GM12878 (cell line): ENCODE data around the gene FDX2. TPM values are rescaled to one million over a fixed set of nuclear protein-coding genes. Genes with fewer than 3 reads are reported as not detected.

Experiments
- ATAC-seq: fragments of 200-7000 bp; cut with Tn5 transposase; 3 replicates; pipeline ENCODE4 v1.9.1; 2020; ENCODE audit warnings: mild to moderate bottlenecking, moderate library complexity
- BruUV-seq: library from RNA; stranded (reverse); fragments of 400-500 nt; replicated peaks from 2 replicates; lab custom pipeline; 2021; lab: Mats Ljungman, UMichigan
- CTCF ChIA-PET: fragments of 300-600 bp; sonication (Branson Sonifier 250); formaldehyde crosslinking; extraction: SDS; loops from one replicate; lab custom pipeline; 2021; ENCODE audit warnings: inconsistent platforms; lab: Yijun Ruan, JAX
- POLR2A ChIA-PET: fragments of 350-600 bp; formaldehyde crosslinking; extraction: SDS; loops from one replicate; lab custom pipeline; 2021; ENCODE audit warnings: inconsistent platforms; lab: Charles Lee
- RAD21 ChIA-PET: fragments of 300-600 bp; sonication (Branson Sonifier 250); formaldehyde crosslinking; loops from one replicate; lab custom pipeline; 2023; ENCODE audit warnings: antibody characterized with exemption; ENCODE audit not compliant: unreplicated experiment; lab: Charles Lee
- SMC1A ChIA-PET: fragments of 300-600 bp; sonication (Branson Sonifier 250); formaldehyde crosslinking; loops from one replicate; lab custom pipeline; 2023; ENCODE audit not compliant: unreplicated experiment, uncharacterized antibody; lab: Charles Lee
- DNase-seq: peaks from one replicate; pipeline ENCODE4 v3.0.0-alpha.2; 2011; ENCODE audit warnings: low read depth, low spot score
- FAIRE-seq: peaks from 3 replicates; lab custom pipeline; 2011; peaks lifted over from hg19 to GRCh38; lab: Jason Lieb, UNC
- H2AFZ ChIP-seq: 2 replicates; pipeline ENCODE4 v1.6.0; 2011; ENCODE audit warnings: low read depth, low read length, control low read depth; ENCODE audit not compliant: control insufficient read depth
- H3K27ac ChIP-seq: 2 replicates; pipeline ENCODE4 v1.5.1; 2011; ENCODE audit warnings: control low read depth; ENCODE audit not compliant: control insufficient read depth, insufficient read depth
- H3K27me3 ChIP-seq, 2 experiments: replicated peaks in 1 of 2; 2 replicates each; pipeline versions ENCODE4 v1.6.0 to v1.6.1; 2011; ENCODE audit warnings: low read length in 1 of 2; ENCODE audit not compliant: control insufficient read depth in 2 of 2, insufficient read depth in 2 of 2
- H3K36me3 ChIP-seq, 2 experiments: 2 replicates each; pipeline ENCODE4 v1.5.1; 2011; ENCODE audit warnings: low read length in 1 of 2; ENCODE audit not compliant: control insufficient read depth in 2 of 2, insufficient read depth in 2 of 2
- H3K4me1 ChIP-seq: 2 replicates; pipeline ENCODE4 v1.6.1; 2011; ENCODE audit warnings: mild to moderate bottlenecking, low read length, moderate library complexity, mixed read lengths; ENCODE audit not compliant: control insufficient read depth, insufficient read depth
- H3K4me2 ChIP-seq: 2 replicates; pipeline ENCODE4 v1.6.0; 2011; ENCODE audit warnings: control low read depth; ENCODE audit not compliant: control insufficient read depth, insufficient read depth
- H3K4me3 ChIP-seq: fragments of 200-600 bp; sonication (generic); 2 replicates; pipeline ENCODE4 v1.5.1; 2016
- H3K79me2 ChIP-seq: 2 replicates; pipeline ENCODE4 v1.6.0; 2011; ENCODE audit warnings: low read length; ENCODE audit not compliant: control insufficient read depth, insufficient read depth
- H3K9ac ChIP-seq: 2 replicates; pipeline ENCODE4 v1.8.0; 2011; ENCODE audit warnings: low read length, control low read depth, mixed read lengths; ENCODE audit not compliant: control insufficient read depth, insufficient read depth
- H3K9me3 ChIP-seq: replicated peaks from 3 replicates; pipeline ENCODE4 v1.5.1; 2011; ENCODE audit warnings: mild to moderate bottlenecking, low read length; ENCODE audit not compliant: control insufficient read depth, insufficient read depth
- H4K20me1 ChIP-seq: 2 replicates; pipeline ENCODE4 v1.6.0; 2011; ENCODE audit not compliant: control insufficient read depth, insufficient read depth
- GATAD2B ChIP-seq: fragments of 450-650 bp; conservative IDR thresholded peaks from 2 replicates; pipeline ENCODE4 v1.6.1; 2017; ENCODE audit warnings: low read depth, mild to moderate bottlenecking, moderate library complexity
- HDAC6 ChIP-seq: fragments of 200-600 bp; sonication (generic); IDR thresholded peaks from one replicate; pipeline ENCODE4 v1.8.0; 2017; ENCODE audit warnings: antibody characterized with exemption; ENCODE audit not compliant: unreplicated experiment
- IKZF1 ChIP-seq: fragments of 450-650 bp; conservative IDR thresholded peaks from 2 replicates; pipeline ENCODE4 v1.6.1; 2017; ENCODE audit warnings: antibody characterized with exemption, mild to moderate bottlenecking
- IRF5 ChIP-seq: fragments of 450-650 bp; IDR thresholded peaks from 2 replicates; pipeline ENCODE4 v1.6.1; 2017; ENCODE audit warnings: borderline replicate concordance
- JUNB ChIP-seq: IDR thresholded peaks from 2 replicates; pipeline ENCODE4 v1.6.1; 2016; ENCODE audit warnings: antibody characterized with exemption, mild to moderate bottlenecking
- MTA2 ChIP-seq: fragments of 450-650 bp; IDR thresholded peaks from 2 replicates; pipeline ENCODE4 v1.6.1; 2016; ENCODE audit warnings: low read depth, mild to moderate bottlenecking, moderate library complexity
- MXI1 ChIP-seq: fragments of 150-350 bp; IDR thresholded peaks from 2 replicates; pipeline ENCODE4 v1.6.1; 2011; ENCODE audit warnings: low read depth, mild to moderate bottlenecking, inconsistent platforms, low read length, improper control_type of control experiment
- MYB ChIP-seq: fragments of 150-350 bp; IDR thresholded peaks from 2 replicates; pipeline ENCODE4 v1.6.1; 2014; ENCODE audit warnings: mild to moderate bottlenecking, low read depth, low read length, borderline replicate concordance
- NFIC ChIP-seq: IDR thresholded peaks from 2 replicates; pipeline ENCODE4 v1.6.1; 2012; ENCODE audit warnings: low read depth, mild to moderate bottlenecking, inconsistent platforms, low read length, moderate library complexity
- PAX5 ChIP-seq: IDR thresholded peaks from 2 replicates; pipeline ENCODE4 v1.6.1; 2011; ENCODE audit warnings: low read depth, low read length, borderline replicate concordance
- RAD51 ChIP-seq: fragments of 450-650 bp; IDR thresholded peaks from 2 replicates; pipeline ENCODE4 v1.6.1; 2016; ENCODE audit warnings: moderate library complexity, mild to moderate bottlenecking, inconsistent platforms
- ZBTB33 ChIP-seq: fragments of 450-650 bp; IDR thresholded peaks from 2 replicates; pipeline ENCODE4 v1.6.1; 2017; ENCODE audit warnings: mild to moderate bottlenecking
- ZNF687 ChIP-seq: fragments of 450-650 bp; IDR thresholded peaks from 2 replicates; pipeline ENCODE4 v1.6.1; 2017; ENCODE audit warnings: mild to moderate bottlenecking, moderate library complexity
- WGBS: methylation state at CpG from one replicate; pipeline ENCODE4 v1.1.6; 2016; ENCODE audit warnings: low lambda C conversion rate; ENCODE audit not compliant: insufficient replicate concordance, insufficient coverage; ENCODE audit errors: missing lambda C conversion rate; 5-methylcytosine and 5-hydroxymethylcytosine counted together
- in situ Hi-C: fragments of 300-500 bp; cut with MboI; formaldehyde crosslinking; loops from 9 replicates; pipeline ENCODE4 v1.14.3; 2018; ENCODE audit warnings: mixed read lengths
- intact Hi-C: fragments of 100-400 bp; cut with micrococcal nuclease; formaldehyde crosslinking; loops from one replicate; pipeline ENCODE4 v1.14.2; 2022; ENCODE audit not compliant: unreplicated experiment
- polyA plus RNA-seq, 11 experiments: library from polyadenylated mRNA; depleted of rRNA in 4 of 11; unstranded in 6 of 11; stranded (reverse) in 5 of 11; fragments of >200 nt; fragmentation: Nextera tagmentation in 4 of 11; fragmentation: Illumina TruSeq in 1 of 11; extraction: Ambion mirVana in 4 of 11; extraction: Trizol in 1 of 11; gene quantifications; 1 replicate in 1 of 11; 2 replicates in 10 of 11; pipeline versions ENCODE4 v1.2.1 to v1.2.3, GENCODE V29; 2011 to 2016; ENCODE audit warnings: inconsistent platforms in 2 of 11, missing spikeins in 2 of 11, low read depth in 1 of 11
- total RNA-seq, 4 experiments: library from RNA; depleted of rRNA in 3 of 4; stranded (reverse); fragments of >200 nt in 3 of 4; fragmentation: Illumina TruSeq in 1 of 4; extraction: Trizol in 1 of 4; gene quantifications; 2 replicates each; pipeline versions ENCODE4 v1.2.1 to v1.2.3, GENCODE V29; 2013 to 2021
- TF ChIP-seq, protein P1 (sequence below): fragments of 450-650 bp; IDR thresholded peaks from 2 replicates; pipeline ENCODE4 v1.6.1; 2014; ENCODE audit warnings: mild to moderate bottlenecking

Gene FDX2
- total and polyA plus RNA-seq, 10 of the 15 experiments (the other 5 are each of a cell fraction or from before 2014, with no cell fraction given): 1.4 to 50.4 (median 24.7) TPM

GRCh38 chr19:10289167-10289835 lies 26.5 kb downstream of the FDX2 start:
- ChIA-PET POLR2A (interaction anchor here (0.5 to 5.5 kb wide), 23 partner anchors 9 to 370 kb away, joined by 3 to 69 read pairs (median 4); partner anchors contain the start of genes CDC37, CDKN2D, FDX2 and ICAM1), SMC1A (interaction anchor here (0.6 to 2.2 kb wide), 15 partner anchors 9 to 100 kb away, joined by 3 to 27 read pairs (median 5); partner anchors contain the start of genes ICAM1 and TYK2), CTCF (interaction anchor here (0.6 to 5.9 kb wide), 17 partner anchors 9 to 280 kb away, joined by 3 to 72 read pairs (median 4); partner anchors contain the start of genes ICAM1 and TYK2), RAD21 (interaction anchor here (0.7 to 5.4 kb wide), 19 partner anchors 10 to 192 kb away, joined by 3 to 119 read pairs (median 3); partner anchors contain the start of genes CDC37, ICAM1, MRPL4 and RAVER1)
- intact Hi-C loops: no loop called here
- Histone ChIP-seq H2AFZ (peak overlapping the region; percentile 94), H3K4me2 (peak overlapping the region; percentile 98), H3K27me3 (peaks cover 3 to 16% of the 10 kb centered on the region in 2 experiments), H3K9me3 (no peaks in the 10 kb centered on the region; the same call in 2 of the 3 replicates), H3K36me3 (peaks cover 15 to 18% of the 10 kb centered on the region in 2 experiments; a peak in 3 of 4 replicates), H3K79me2 (no peaks in the 10 kb centered on the region), H3K4me1 (peaks cover 69% of the 10 kb centered on the region), H4K20me1 (peaks cover 9% of the 10 kb centered on the region; the same call in 1 of the 2 replicates), H3K4me3 (peak overlapping the region; percentile 77), H3K9ac (peak overlapping the region; percentile 40; the same call in 1 of the 2 replicates), H3K27ac (peak overlapping the region; percentile 24; the same call in 1 of the 2 replicates)
- in situ Hi-C loops: no loop called here
- DNase-seq (no peak), FAIRE-seq (peak; percentile 7), ATAC-seq (peak; percentile 52)
- 1% methylated on average over 49 of the region's 50 CpGs for WGBS
- no TSS peak for BruUV-seq
- TF ChIP-seq RAD51 (peak; percentile 74), JUNB (no peak), MYB (no peak), IKZF1 (peak; percentile 42; the same call in 1 of the 2 replicates), MXI1 (no peak; the same call in 1 of the 2 replicates), IRF5 (no peak), GATAD2B (peak; percentile 64; the same call in 1 of the 2 replicates), MTA2 (no peak), ZBTB33 (no peak), PAX5 (no peak), NFIC (no peak), HDAC6 (no peak), ZNF687 (peak; percentile 84)
- TF ChIP-seq, protein P1, sequence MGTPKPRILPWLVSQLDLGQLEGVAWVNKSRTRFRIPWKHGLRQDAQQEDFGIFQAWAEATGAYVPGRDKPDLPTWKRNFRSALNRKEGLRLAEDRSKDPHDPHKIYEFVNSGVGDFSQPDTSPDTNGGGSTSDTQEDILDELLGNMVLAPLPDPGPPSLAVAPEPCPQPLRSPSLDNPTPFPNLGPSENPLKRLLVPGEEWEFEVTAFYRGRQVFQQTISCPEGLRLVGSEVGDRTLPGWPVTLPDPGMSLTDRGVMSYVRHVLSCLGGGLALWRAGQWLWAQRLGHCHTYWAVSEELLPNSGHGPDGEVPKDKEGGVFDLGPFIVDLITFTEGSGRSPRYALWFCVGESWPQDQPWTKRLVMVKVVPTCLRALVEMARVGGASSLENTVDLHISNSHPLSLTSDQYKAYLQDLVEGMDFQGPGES: no peak
